NOMO-1 treated with DMSO at 0.1 percent for 48 hours (cell line): Measurements from ENCODE around the gene SLC35F6.
"Not testable (repeated sequence)": the region's sequence is repeated elsewhere in the genome, so short reads cannot be mapped to it uniquely, and the experiment has no call there.

ENCODE experiments used
- DNase-seq: peaks from one replicate; lab custom pipeline; 2025; ENCODE audit not compliant: unreplicated experiment; lab: John Stamatoyannopoulos, UW

SLC35F6 gene

DNA sequence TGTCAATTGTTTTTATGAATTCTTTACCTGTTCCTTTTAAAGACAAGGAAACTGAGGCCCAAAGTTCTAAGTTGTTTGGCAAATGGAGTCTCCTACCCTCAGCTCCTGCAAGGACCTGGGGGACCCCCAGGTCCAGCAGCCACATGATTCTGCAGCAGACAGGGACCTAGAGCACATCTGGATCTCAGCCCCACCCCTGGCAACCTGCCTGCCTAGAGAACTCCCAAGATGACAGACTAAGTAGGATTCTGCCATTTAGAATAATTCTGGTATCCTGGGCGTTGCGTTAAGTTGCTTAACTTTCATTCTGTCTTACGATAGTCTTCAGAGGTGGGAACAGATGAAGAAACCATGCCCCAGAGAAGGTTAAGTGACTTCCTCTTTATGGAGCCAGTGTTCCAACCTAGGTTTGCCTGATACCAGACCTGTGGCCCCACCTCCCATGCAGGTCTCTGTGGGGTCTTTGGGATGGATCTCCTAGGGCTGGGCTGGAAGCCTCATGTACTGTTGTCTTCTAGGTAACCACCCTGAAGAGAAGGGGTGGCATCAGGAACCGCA is 16.2 kb downstream of the SLC35F6 start:
- DNase-seq: peak; percentile 75

DNA sequence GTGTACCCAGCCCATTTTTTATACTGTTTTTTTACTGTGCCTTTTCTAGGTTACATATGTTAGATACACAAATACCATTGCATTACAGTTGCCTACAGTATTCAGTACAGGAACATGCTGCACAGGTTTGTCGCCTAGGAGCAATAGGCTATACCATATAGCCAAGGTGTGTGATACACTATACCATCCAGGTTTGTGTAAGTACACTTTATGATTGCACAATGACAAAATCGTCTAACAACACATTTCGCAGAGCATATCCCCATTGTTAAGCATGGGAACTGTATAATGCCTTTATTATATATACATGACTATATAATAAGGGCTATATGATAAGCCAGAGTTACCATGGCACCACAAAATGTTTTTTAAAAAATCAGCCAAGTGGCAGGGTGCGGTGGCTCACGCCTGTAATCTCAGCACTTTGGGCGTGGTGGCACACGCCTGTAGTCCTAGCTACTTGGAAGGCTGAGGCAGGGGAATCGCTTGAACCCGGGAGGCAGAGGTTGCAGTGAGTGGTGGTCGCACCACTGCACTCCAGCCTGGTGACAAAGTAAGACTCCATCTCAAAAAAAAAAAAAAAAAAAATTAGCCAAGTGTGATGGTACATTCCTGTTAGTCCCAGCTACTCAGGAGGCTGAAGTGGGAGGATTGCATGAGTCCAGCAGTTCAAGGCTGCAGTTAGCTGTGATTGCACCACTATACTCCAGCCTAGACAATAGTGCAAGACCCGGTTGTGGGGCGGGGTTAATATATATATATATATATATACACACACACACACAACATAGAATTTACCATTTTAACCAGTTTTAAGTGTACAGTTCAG is 19.0 kb downstream of the SLC35F6 start:
- DNase-seq: no peak

DNA sequence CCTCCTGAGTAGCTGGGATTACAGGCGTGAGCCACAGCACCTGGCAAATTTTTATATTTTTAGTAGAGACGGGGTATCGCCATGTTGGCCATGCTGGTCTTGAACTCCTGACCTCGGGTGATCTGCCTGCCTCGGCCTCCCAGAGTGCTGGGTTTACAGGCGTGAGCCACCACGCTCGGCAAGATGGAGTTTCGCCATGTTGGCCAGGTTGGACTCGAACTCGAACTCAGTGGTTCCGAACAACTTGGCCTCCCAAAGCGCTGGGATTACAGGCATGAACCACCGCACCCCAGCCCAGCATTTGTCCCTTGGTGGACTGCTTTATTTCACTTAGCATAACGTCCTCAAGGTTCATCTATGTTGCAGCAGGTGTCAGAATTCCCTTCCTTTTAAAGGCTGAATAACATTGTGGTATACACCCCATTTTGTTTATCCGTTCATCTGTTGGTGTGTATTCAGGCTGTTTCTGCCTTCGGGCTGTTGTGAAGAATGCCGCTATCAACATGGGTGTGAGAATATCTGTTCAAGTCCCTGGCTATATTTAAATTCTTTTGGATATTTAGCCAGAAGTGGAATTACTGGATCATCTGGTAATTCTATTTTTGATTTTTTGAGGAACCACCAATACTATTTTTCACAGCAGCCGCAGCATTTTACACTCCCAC is 20.6 kb downstream of the SLC35F6 start:
- no peak for DNase-seq

DNA sequence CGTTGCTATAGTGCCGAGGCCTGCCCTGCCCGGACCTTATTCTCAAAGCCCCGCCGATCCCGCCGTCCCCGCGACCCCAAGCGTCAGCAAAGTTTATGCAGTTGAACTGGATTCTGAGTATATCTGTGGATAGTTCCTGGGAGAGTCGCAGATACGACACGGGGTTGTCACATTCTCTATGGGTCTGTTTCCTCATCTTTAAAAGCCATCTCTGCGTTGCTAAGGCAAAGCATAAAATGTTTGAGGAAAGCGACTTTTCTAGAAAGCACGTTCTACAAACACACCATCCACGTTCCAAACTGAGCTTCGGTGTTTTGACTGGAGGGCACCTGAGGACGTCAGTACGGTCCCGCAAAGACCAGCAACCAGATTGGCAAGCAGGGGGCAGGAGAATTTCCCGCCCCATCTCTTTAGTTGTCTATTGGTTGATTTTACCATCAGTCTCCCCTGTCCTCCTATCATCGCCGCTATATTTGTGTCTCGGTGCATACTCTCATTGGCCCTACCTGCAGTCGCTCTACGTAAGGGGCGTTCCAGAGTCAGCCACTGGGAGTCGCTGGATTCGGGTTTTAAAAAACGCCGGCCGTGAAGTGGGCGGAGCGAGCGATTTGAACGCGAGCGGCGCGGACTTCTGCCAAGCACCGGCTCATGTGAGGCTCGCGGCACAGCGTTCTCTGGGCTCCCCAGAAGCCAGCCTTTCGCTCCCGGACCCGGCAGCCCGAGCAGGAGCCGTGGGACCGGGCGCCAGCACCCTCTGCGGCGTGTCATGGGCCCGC is 21.5 kb downstream of the SLC35F6 start, which contains the start of gene CENPA:
Gene CENPA (plus strand): TSS at position 626 of the 776 bp plus-strand sequence. CDS start 141 bp downstream, at position 767.
- peak; percentile 99 for DNase-seq

DNA sequence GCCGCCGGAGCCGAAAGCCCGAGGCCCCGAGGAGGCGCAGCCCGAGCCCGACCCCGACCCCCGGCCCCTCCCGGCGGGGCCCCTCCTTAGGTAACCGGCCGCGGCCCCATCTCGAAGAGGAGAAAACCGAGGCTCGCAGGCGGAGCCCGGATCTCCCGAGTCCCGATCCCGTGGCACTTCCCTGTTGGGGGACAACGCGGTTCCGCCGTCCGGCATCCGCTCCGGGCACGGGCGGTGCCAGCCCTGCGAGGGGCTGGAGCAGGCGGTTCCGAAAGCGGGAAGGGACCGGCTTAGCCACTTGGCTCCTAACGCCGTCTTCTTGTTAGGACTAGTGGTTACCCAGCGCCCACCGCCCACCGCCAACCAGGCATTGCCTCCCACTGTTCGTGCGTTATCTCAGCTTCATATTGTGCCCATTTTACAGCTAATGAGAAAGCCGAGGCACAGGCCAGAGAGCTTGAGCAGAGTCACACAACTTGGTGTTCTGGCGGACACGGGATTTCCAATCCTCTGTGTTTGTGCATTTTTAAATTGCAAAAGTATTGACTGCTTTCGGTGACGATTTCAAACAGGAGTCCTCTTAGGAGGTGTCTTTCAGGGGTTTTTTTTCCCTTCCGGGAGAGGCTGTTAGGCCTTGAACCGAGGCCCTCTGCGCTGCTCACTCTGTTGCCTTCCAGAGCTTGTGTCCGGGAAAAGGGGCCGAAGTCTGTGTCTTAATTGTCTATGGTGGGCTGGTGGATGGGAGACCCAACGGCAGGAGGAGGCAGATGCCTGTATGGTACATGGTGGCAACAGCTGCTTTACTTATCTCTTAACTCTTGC is 22.3 kb downstream of the SLC35F6 start:
- DNase-seq: peak; percentile 43

DNA sequence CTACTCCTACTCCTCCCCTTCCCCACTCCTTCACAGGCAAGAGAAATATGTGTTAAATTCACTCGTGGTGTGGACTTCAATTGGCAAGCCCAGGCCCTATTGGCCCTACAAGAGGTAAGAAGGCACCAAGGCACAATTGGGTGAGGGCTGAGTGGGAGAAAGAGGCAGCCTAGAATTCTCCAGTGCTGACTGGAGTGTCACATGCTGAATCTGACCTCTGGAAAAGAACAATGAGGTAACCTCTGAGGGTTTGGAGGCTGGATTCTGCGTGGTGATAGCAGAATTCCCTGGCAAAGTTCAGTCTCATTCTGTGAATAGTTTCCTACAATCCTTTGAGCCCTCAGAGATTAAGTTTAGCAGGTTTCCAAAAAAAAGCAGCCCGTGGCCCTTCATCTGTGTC is 28.6 kb downstream of the SLC35F6 start:
- no peak for DNase-seq

DNA sequence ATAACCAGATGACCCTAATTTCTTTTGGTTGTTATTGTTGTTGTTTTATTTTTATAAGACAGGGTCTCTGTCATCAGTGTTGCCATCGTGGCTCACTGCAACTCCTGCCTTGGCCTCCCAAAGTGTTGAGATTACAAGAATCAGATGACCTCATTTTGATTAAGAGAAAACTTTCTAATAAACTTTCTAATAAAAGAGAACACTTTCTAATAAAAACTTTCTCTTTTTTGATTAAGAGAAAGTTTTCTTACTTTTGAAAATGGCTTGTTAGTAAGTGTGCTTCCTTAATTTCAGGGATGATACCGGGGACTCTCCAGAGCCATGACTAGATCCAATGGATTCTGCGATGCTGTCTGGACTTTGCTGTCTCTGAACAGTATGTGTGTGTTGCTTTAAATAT is 29.4 kb downstream of the SLC35F6 start:
- DNase-seq: no peak

DNA sequence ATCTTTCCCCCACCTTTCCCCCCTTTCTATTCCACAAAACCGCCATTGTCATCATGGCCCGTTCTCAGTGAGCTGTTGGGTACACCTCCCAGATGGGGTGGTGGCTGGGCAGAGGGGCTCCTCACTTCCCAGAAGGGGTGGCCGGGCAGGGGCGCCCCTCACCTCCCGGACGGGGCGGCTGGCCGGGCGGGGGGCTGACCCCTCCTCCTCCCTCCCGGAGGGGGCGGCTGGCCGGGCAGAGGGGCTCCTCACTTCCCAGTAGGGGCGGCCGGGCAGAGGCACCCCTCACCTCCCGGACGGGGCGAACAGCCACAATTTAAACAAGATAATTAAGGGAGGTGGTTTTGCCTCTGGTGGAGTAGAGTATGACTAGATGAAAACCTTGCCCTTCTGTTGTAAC is 31.1 kb downstream of the SLC35F6 start:
- not testable (repeated sequence) for DNase-seq

DNA sequence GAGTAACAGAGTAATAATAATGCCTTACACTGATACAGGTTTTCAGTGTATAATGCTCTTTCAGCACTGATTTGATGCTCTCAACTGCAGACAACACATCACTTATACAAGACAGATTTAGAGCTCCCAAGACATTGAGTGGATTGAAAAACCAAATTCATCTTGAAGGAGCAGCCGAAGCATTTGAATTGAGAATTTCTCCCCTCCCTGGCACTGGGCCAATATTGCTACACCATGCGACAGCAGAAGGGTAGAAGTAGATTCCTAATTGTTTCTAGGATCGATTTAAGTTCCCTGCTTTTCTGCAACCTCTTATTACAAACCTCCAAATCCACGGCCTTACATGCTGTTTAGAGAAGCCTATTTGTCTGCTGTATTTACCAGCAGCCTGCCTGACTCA is 37.2 kb downstream of the SLC35F6 start:
- no peak for DNase-seq

DNA sequence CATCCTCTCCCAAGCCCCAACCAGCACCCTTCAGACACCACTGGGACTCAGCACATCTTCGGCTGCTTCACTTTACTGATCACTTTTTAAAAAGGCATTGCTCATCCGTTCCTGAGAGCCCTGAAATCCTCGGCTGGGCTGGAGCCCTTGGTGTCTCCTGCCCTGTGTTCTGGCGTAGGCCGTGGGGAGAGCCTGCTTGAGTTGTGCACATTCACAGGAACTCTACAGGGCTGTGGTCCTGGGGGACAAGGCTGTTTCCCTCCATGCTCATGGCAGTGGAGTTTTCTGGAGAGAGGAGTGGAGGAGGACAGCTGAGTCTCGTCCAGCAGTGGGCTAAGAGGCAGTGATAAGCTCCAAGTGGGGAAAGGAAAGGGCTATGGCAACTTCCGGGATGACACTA is 37.7 kb downstream of the SLC35F6 start:
- no peak for DNase-seq

DNA sequence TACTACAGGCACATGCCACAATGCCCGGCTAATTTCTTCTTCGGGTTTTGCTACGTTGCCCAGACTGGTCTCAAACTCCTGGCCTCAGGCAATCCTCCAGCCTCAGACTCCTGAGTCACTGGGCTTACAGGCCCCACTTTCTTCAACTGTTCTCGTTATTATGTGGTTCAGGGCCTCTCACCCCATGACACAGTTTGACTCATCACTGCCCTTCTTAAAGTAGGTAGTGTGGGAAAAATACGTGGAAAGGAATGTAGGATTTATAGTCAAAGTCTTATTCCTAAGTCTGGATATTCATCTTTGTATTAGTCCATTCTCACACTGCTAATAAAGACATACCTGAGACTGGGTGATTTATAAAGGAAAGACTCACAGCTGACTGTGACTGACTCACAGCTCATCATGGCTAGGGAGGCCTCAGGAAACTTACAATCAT is 41.2 kb downstream of the SLC35F6 start:
- no peak for DNase-seq

DNA sequence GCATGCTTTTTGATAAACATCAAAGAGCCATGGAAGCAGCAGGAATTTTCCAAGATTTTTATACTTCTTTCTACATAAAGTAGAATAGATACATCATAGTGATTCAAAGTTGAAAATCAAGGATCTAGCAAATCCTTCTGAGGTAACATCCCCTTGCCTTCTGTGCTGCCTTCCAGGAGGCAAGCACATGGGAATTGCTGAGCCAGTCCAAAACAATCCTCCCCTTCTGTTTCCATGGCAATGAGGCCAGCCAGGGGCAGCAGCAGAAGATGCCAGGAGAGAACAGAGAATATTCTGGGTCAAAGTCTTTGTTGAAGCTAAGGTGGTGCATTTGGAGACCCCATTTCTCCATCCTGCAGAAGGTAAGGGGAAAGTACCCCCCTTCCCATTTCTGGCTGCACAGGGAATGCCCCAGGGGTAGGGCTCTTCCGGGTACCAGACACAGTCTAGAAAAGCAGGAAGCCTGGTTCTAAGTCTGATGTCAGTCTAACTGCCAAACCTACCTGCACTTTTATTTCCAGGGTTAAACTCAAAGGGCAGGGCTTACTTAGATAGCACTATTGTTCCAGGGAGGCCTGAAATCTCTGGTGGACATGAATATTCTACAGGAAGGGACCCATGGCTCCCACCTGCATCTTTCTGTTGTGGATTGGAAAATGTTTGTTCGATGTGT is 43.8 kb downstream of the SLC35F6 start:
- no peak for DNase-seq

DNA sequence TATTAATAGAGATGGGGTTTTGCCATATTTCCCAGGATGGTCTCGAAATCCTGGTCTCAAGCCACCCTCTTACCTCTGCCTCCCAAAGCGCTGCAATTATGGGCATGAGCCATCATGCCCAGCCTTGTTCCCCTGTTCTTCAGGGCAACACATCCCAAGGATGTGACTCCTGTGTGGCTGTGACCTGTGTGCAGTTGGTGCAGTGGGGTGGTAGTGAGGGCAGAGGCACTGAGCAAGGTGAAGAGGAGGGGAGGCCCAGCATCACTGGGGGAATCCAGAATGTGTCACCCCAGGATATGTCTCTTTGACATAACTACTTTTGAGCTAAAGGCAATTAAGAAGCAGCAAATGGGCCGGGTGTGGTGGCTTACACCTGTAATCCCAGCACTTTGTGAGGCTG is 45.1 kb downstream of the SLC35F6 start:
- no peak for DNase-seq

DNA sequence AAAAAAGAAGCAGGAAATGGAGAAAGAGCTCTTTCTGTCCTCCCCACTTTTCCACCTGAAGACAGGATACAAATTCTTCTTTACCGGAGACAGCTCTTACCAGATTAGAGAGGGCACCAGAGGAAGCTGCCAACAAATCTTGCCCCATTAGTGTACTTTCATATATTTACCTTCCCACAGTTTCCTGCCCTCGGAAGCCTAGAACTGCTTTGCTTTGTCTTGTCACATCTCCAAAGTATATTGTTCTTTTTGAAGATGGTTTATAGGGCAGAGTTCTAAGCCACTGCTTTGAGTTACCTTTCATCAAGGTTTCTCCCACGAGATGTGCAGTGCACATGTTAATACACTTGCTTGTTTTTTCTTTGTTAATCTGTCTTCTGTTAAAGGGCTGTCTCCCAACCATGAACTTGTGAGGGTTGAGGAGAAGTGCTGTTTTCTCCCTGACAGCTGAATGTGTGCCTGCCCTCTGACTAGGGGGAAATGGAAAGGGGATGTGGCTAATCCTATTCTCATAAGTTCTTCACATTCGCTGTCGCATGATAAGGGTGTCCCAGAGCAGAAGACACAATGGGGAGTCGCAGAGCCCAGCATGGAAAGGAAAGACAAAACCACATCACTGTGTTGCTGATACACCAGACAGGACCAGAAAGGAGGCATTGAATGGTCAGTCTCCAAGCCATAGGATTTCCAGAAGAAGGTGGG is 45.9 kb downstream of the SLC35F6 start:
- DNase-seq: peak; percentile 51

DNA sequence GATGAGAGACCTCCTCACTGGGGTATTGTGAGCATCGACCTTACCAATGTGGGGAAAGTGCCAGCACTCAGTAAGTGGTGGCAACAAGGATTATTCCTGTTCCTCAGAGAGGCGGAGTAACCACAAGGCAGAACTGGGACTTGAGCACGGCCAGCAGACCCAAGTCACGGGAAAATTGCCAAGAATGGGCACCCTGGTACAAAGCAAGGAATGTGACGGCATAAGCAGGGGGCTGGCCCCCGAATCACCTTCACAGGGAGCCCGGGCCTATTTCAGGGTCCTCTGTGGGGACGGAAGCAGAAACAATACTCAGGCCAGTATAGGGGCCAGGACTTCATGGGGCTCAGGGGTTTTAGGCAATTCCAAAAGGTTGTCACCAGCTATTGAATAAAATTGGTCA is 47.2 kb downstream of the SLC35F6 start:
- no peak for DNase-seq

DNA sequence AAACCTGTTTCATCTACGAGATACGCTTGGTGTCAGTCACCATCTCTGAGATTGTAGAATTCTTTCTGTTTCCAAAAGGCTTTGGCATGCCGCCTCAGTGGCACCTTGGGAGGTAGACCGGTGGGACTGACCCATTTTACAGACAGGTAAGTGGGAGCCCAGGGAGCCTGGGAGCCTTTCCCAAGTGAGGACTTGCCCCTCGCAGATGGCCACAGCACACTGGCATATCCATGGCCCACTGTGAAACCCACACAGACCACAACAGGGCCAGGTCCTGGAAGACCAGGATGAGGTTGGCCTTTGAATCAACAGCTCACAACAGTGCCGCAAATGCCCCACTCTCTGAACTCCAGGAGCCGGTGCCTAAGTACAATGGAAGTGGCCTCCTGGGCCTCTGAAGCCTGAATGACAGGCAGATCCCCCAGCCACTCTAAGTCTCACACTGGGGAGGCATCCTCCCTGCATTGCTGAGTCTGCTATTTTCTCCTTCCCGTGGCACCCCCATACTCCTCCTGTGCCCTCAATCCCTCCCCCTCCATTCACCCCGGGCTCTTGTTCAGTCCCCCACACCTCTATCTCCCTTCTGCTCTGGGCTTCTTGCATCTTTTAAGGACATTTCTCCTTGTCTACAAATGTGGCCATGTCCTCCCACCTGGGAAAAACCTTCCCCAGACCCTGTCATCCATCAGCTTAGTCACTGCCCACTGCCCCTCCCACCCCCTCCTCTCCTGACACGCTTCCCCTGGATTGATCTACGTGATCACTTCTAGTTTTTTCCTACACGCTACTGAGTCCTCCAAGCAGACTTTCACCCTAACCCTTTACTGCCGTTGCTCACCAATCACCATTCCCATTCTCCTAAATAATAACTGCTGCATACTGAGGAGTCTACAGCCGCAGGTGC is 48.0 kb downstream of the SLC35F6 start:
- no peak for DNase-seq

DNA sequence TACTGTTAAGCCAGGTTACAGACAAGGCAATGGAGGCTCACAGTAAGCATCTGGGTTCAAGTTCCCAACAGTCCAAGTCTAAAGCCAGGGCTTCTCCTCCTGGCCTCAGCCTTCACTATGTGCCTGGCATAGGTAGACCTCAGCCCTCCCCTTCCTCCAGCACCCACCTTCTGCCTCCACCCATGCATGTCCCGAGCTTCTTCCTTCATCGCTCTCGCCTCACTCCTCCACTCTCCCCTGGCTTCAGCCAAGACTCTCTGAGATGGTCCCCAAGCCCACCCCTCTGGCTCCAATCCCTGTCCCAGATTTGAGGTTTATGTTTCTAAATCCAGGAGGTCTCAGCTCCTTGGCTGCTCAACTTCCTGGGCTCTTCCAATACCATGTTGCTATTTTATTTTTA is 48.6 kb downstream of the SLC35F6 start:
- DNase-seq: no peak

DNA sequence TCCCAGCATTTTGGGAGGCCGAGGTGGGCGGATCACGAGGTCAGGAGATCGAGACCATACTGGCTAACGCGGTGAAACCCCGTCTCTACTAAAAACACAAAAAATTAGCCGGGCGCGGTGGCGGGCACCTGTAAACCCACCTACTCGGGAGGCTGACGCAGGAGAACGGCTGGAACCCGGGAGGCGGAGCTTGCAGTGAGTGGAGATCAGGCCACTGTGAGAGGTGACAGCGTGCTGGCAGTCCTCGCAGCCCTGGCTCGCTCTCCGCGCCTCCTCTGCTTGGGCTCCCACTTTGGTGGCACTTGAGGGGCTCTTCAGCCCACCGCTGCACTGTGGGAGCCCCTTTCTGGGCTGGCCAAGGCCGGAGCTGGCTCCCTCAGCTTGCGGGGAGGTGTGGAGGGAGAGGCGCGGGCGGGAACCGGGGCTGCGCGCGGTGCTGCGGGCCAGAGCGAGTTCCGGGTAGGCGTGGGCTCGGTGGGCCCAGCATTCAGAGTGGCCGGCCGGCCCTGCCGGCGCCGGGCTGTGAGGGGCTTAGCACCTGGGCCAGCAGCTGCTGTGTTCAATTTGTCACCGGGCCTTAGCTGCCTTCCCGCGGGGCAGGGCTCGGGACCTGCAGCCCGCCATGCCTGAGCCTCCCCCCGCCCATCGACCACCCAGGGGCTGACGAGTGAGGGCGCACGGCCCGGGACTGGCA is 50.1 kb downstream of the SLC35F6 start:
- not testable (repeated sequence) for DNase-seq
